Mucosa of rectum (tissue), 2 donors: Measurements from ENCODE around the gene MAGEA2.
"Not testable (repeated sequence)": the region's sequence is repeated elsewhere in the genome, so short reads cannot be mapped to it uniquely, and the experiment has no call there.

Experiments
- H3K27ac ChIP-seq, 2 donors: one replicate each; pipeline ENCODE4 v1.7.0; 2013; ENCODE audit warnings: inconsistent platforms in 2 of 2, low read depth in 2 of 2, low read length in 2 of 2
- H3K27me3 ChIP-seq, 2 donors: one replicate each; pipeline ENCODE4 v1.7.0; 2013; ENCODE audit warnings: low read length in 2 of 2; ENCODE audit not compliant: control insufficient read depth in 2 of 2, insufficient read depth in 2 of 2
- H3K36me3 ChIP-seq, 2 donors: one replicate each; pipeline ENCODE4 v1.7.0; 2013; ENCODE audit warnings: low read length in 2 of 2; ENCODE audit not compliant: control insufficient read depth in 2 of 2, insufficient read depth in 2 of 2
- H3K4me1 ChIP-seq, 2 donors: one replicate each; pipeline ENCODE4 v1.7.0; 2013; ENCODE audit warnings: low read length in 2 of 2, mild to moderate bottlenecking in 1 of 2; ENCODE audit not compliant: control insufficient read depth in 2 of 2, insufficient read depth in 2 of 2
- H3K4me3 ChIP-seq, 2 donors: one replicate each; pipeline ENCODE4 v1.7.0; 2013; ENCODE audit warnings: low read length in 2 of 2
- H3K9ac ChIP-seq, 2 donors: one replicate each; pipeline ENCODE4 v1.7.0; 2013; ENCODE audit warnings: low read length in 2 of 2, low read depth in 1 of 2, mild to moderate bottlenecking in 1 of 2
- H3K9me3 ChIP-seq, 2 donors: one replicate each; pipeline ENCODE4 v1.7.0; 2013; ENCODE audit warnings: low read length in 2 of 2; ENCODE audit not compliant: control insufficient read depth in 2 of 2
- donor health status: healthy.
- donor health status: Normal muscosa, but diverticular disease.

The MAGEA2 gene

GRCh38 chrX:152706500-152706899, 47.1 kb downstream of the MAGEA2 start:
- not testable (repeated sequence) for H3K4me3 ChIP-seq, H3K27me3 ChIP-seq, H3K36me3 ChIP-seq, H3K4me1 ChIP-seq, H3K9me3 ChIP-seq, H3K9ac ChIP-seq, H3K27ac ChIP-seq

- H3K4me1 ChIP-seq, H3K4me3 ChIP-seq, H3K9me3 ChIP-seq, H3K27me3 ChIP-seq, H3K36me3 ChIP-seq, H3K9ac ChIP-seq, H3K27ac ChIP-seq: not testable (repeated sequence)
Measured at GRCh38 chrX:152700390-152700789, 53.3 kb downstream of the MAGEA2 start.
